GM12875 (cell line): ENCODE data around the gene CEP78.
A peak's percentile ranks its signal among the peaks of the same experiment; 100 is the strongest.

Source experiments
- H3K4me3 ChIP-seq: one replicate; pipeline ENCODE4 v1.5.1; 2011; ENCODE audit warnings: low read depth, low read length, control low read depth
- CTCF ChIP-seq: IDR thresholded peaks from 2 replicates; pipeline ENCODE4 v1.5.1; 2011; ENCODE audit warnings: low read depth, mild to moderate bottlenecking, control low read depth, inconsistent platforms, low read length, moderate library complexity, borderline replicate concordance; ENCODE audit not compliant: insufficient read depth

CEP78 gene

GRCh38 chr9:78245401-78245800 lies 9.5 kb downstream of the CEP78 start:
- no peak overlapping the region for H3K4me3 ChIP-seq
- TF ChIP-seq CTCF = no peak

GRCh38 chr9:78248635-78249034 lies 12.8 kb downstream of the CEP78 start:
- TF ChIP-seq CTCF = no peak
- no peak overlapping the region for H3K4me3 ChIP-seq

- no peak overlapping the region for H3K4me3 ChIP-seq
- no peak for TF ChIP-seq CTCF
These were observed 13.7 kb downstream of the CEP78 start for GRCh38 chr9:78249542-78249941.

GRCh38 chr9:78252616-78253015 lies 16.7 kb downstream of the CEP78 start:
- no peak overlapping the region for H3K4me3 ChIP-seq
- TF ChIP-seq CTCF = no peak

- no peak for TF ChIP-seq CTCF
- H3K4me3 ChIP-seq = no peak overlapping the region
These were observed 17.4 kb downstream of the CEP78 start for GRCh38 chr9:78253285-78253684.

- peak; percentile 13; the same call in 1 of the 2 replicates for TF ChIP-seq CTCF
- no peak overlapping the region for H3K4me3 ChIP-seq
These were observed 25.6 kb downstream of the CEP78 start for GRCh38 chr9:78261403-78262001.

- H3K4me3 ChIP-seq = no peak overlapping the region
- no peak for TF ChIP-seq CTCF
These were observed 26.8 kb downstream of the CEP78 start for GRCh38 chr9:78262655-78263054.
